Mesothelial cell of epicardium (in vitro differentiated cells): ENCODE measurements around the gene DNAAF1. TPM values are rescaled to one million over a fixed set of nuclear protein-coding genes. Genes with fewer than 3 reads are reported as not detected.

ENCODE experiments used
- DNase-seq, 2 experiments: peaks; one replicate each; pipeline ENCODE4 v3.0.0; 2021; ENCODE audit warnings: low spot score in 2 of 2; ENCODE audit not compliant: unreplicated experiment in 2 of 2
- H3K27ac Mint-ChIP-seq: 2 replicates; pipeline ENCODE4 v1.8.0; 2021; ENCODE audit warnings: mixed read lengths
- H3K27me3 Mint-ChIP-seq: 2 replicates; pipeline ENCODE4 v1.8.0; 2021; ENCODE audit warnings: low read depth, mixed read lengths
- H3K36me3 Mint-ChIP-seq: 2 replicates; pipeline ENCODE4 v1.8.0; 2021; ENCODE audit warnings: mixed read lengths
- H3K4me1 Mint-ChIP-seq: 2 replicates; pipeline ENCODE4 v1.8.0; 2021; ENCODE audit warnings: mixed read lengths
- H3K4me3 Mint-ChIP-seq: 2 replicates; pipeline ENCODE4 v1.8.0; 2021; ENCODE audit warnings: mild to moderate bottlenecking, moderate library complexity, mixed read lengths
- H3K9me3 Mint-ChIP-seq: 2 replicates; pipeline ENCODE4 v1.8.0; 2021; ENCODE audit warnings: mixed read lengths
- CTCF ChIP-seq: fragments of 200-600 bp; sonication (generic); IDR thresholded peaks from one replicate; pipeline ENCODE4 v1.5.0; 2021; ENCODE audit warnings: antibody characterized with exemption; ENCODE audit not compliant: unreplicated experiment
- total RNA-seq: library from RNA; stranded (reverse); gene quantifications from 3 replicates; pipeline ENCODE4 v1.2.1, GENCODE V29; 2021

DNAAF1 gene
- total RNA-seq, 1 donor from 2014 or later, result 0.47 TPM

- H3K27ac Mint-ChIP-seq, result no peak overlapping the region
- no peak overlapping the region for H3K4me3 Mint-ChIP-seq
- H3K27me3 Mint-ChIP-seq, result no peaks in the 10 kb centered on the region
- H3K9me3 Mint-ChIP-seq, result no peaks in the 10 kb centered on the region
- peaks cover 17% of the 10 kb centered on the region for H3K4me1 Mint-ChIP-seq
- no peak for DNase-seq
- TF ChIP-seq CTCF, result no peak
- H3K36me3 Mint-ChIP-seq, result peaks cover 16% of the 10 kb centered on the region
These were observed 35.5 kb downstream of the DNAAF1 start for GRCh38 chr16:84180519-84181140.

- no peak for DNase-seq
- H3K4me3 Mint-ChIP-seq, result no peak overlapping the region
- no peaks in the 10 kb centered on the region for H3K9me3 Mint-ChIP-seq
- H3K4me1 Mint-ChIP-seq, result peaks cover 22% of the 10 kb centered on the region
- H3K27ac Mint-ChIP-seq, result no peak overlapping the region
- H3K36me3 Mint-ChIP-seq, result peaks cover 16% of the 10 kb centered on the region
- TF ChIP-seq CTCF, result no peak
- no peaks in the 10 kb centered on the region for H3K27me3 Mint-ChIP-seq
These were observed 36.2 kb downstream of the DNAAF1 start for GRCh38 chr16:84181144-84181915.

GRCh38 chr16:84182104-84182503, 37.0 kb downstream of the DNAAF1 start:
- DNase-seq, result no peak
- Mint-ChIP-seq H3K36me3 (peaks cover 16% of the 10 kb centered on the region), H3K4me1 (peaks cover 16% of the 10 kb centered on the region), H3K4me3 (no peak overlapping the region), H3K9me3 (no peaks in the 10 kb centered on the region), H3K27ac (no peak overlapping the region), H3K27me3 (no peaks in the 10 kb centered on the region)
- TF ChIP-seq CTCF, result no peak

GRCh38 chr16:84182680-84183571, 37.8 kb downstream of the DNAAF1 start:
- no peaks in the 10 kb centered on the region for H3K9me3 Mint-ChIP-seq
- no peaks in the 10 kb centered on the region for H3K27me3 Mint-ChIP-seq
- no peak for TF ChIP-seq CTCF
- peaks cover 16% of the 10 kb centered on the region for H3K36me3 Mint-ChIP-seq
- DNase-seq, result no peak
- H3K4me1 Mint-ChIP-seq, result peaks cover 12% of the 10 kb centered on the region
- H3K27ac Mint-ChIP-seq, result no peak overlapping the region
- H3K4me3 Mint-ChIP-seq, result no peak overlapping the region

- no peak for DNase-seq
- Mint-ChIP-seq H3K9me3 (no peaks in the 10 kb centered on the region), H3K36me3 (peaks cover 16% of the 10 kb centered on the region), H3K4me3 (no peak overlapping the region), H3K27me3 (no peaks in the 10 kb centered on the region), H3K27ac (no peak overlapping the region), H3K4me1 (peaks cover 12% of the 10 kb centered on the region)
- TF ChIP-seq CTCF, result no peak
These were observed 38.4 kb downstream of the DNAAF1 start for GRCh38 chr16:84183572-84183875.
